Heart right ventricle (tissue), 16 donors: ENCODE results near the gene CARMIL1. TPM values are rescaled to one million over a fixed set of nuclear protein-coding genes. Genes with fewer than 3 reads are reported as not detected.

Experiments
- ATAC-seq, 8 donors: fragments of 200-7000 bp; cut with Tn5 transposase; one replicate each; pipeline ENCODE4 v1.9.1; 2020; ENCODE audit warnings: mild to moderate bottlenecking in 8 of 8, moderate library complexity in 8 of 8, moderate number of reproducible peaks in 1 of 8
- DNase-seq, 2 donors: peaks; one replicate each; pipeline ENCODE4 v3.0.0-alpha.2; 2020
- H3K27ac ChIP-seq, 10 donors: fragments of 200-600 bp; sonication (generic) in 2 of 10; one replicate each; pipeline versions ENCODE4 v1.5.0 to v1.8.0; 2020 to 2022; ENCODE audit warnings: mild to moderate bottlenecking in 3 of 10
- H3K27me3 ChIP-seq, 7 donors: fragments of 200-600 bp; one replicate each; pipeline ENCODE4 v1.8.0; 2021 to 2022; ENCODE audit warnings: mild to moderate bottlenecking in 2 of 7
- H3K36me3 ChIP-seq, 9 donors: fragments of 200-600 bp; sonication (generic) in 1 of 9; one replicate each; pipeline versions ENCODE4 v1.5.0 to v1.8.0; 2020 to 2022; ENCODE audit warnings: mild to moderate bottlenecking in 2 of 9
- H3K4me1 ChIP-seq, 9 donors: fragments of 200-600 bp; sonication (generic) in 1 of 9; one replicate each; pipeline versions ENCODE4 v1.5.0 to v1.8.0; 2020 to 2022; ENCODE audit warnings: mild to moderate bottlenecking in 4 of 9
- H3K4me3 ChIP-seq, 10 donors: fragments of 200-600 bp; sonication (generic) in 2 of 10; one replicate each; pipeline versions ENCODE4 v1.5.0 to v1.8.0; 2020 to 2022; ENCODE audit warnings: mild to moderate bottlenecking in 7 of 10, moderate library complexity in 2 of 10
- H3K9me3 ChIP-seq, 11 donors: fragments of 200-600 bp in 10 of 11; sonication (generic) in 2 of 11; one replicate each; pipeline versions ENCODE4 v1.5.0 to v1.8.0; 2013 to 2022; ENCODE audit warnings: mild to moderate bottlenecking in 2 of 11, control low read depth in 1 of 11, moderate library complexity in 1 of 11
- CTCF ChIP-seq, 9 donors: fragments of 200-600 bp; sonication (generic) in 2 of 9; IDR thresholded peaks; one replicate each; pipeline versions ENCODE4 v1.5.0 to v1.8.0; 2021 to 2022; ENCODE audit warnings: antibody characterized with exemption in 9 of 9, mild to moderate bottlenecking in 5 of 9, moderate library complexity in 1 of 9
- WGBS, 2 donors: extraction: QIAGEN DNeasy Blood & Tissue Kit; methylation state at CpG; one replicate each; pipeline ENCODE4 v1.1.7; 2013; ENCODE audit warnings: inconsistent platforms in 1 of 2; 5-methylcytosine and 5-hydroxymethylcytosine counted together
- intact Hi-C, 10 donors: fragments of 100-400 bp; cut with DNase I; formaldehyde crosslinking; loops; one replicate each; pipeline versions ENCODE4 v1.11.1 to v1.14.2; 2022
- polyA plus RNA-seq, 2 donors: library from polyadenylated mRNA; stranded (reverse); fragments of 200-250 nt; gene quantifications; one replicate each; pipeline ENCODE4 v1.2.3, GENCODE V29; 2013
- total RNA-seq, 10 donors: library from RNA; stranded (reverse); fragmentation: NEBNext Ultra II Directional in 3 of 10; extraction: Animal tissue kit (Norgen Biotek cat#: 25700) in 3 of 10; gene quantifications; one replicate each; pipeline versions ENCODE4 v1.2.1 to v1.2.4, GENCODE V29; 2021 to 2023
- donor health status: Arrhythmogenic right ventricular cardiomyopathy.
- donor health status: ischemic (EF 13 %, LVEDD 7.1; RV severe dilation, severe dysfunction).
- donor health status: healthy with polysubstance abuse.
- donor health status: DM: no; HTN: yes; CAD: no.
- donor health status: DM: no; HTN: no; CAD: no.
- donor health status: ischemic (EF 25% LVEDD 6.9; RV normal size, moderate dysfunction).
- donor health status: ischemic (EF 25% LVEDD 5.7; RV mildly dilated, moderate dysfunction).
- donor health status: healthy.
- donor health status: DM: yes; HTN: yes; CAD: no.
- donor health status: Ischemic cardiomyopathy.
- donor health status: ischemic (EF 35%, LVEDD 5.7; RV mildly dilated, moderate dysfunction).
- donor health status: nonischemic (EF 11% LVEDD 7.7; RV severe dilation, severe dysfunction).
- donor health status: DM: yes; HTN: yes; CAD: no.
- donor health status: PGD.
- donor health status: ischemic (EF 29% LVEDD 5.4; RV normal size, mild dysfunction).
- donor health status: nonischemic (EF 23%, LVEDD 6.1; RV moderate dilation, normal function).

The CARMIL1 gene
- total and polyA plus RNA-seq, 12 donors = 1.2 to 10.3 (median 4.1) TPM

- Histone ChIP-seq H3K27me3 (no peaks in the 10 kb centered on the region), H3K36me3 (no peaks in the 10 kb centered on the region), H3K27ac (no peak overlapping the region), H3K9me3 (no peaks in the 10 kb centered on the region), H3K4me3 (no peak overlapping the region), H3K4me1 (no peaks in the 10 kb centered on the region)
- no peak for ATAC-seq
- DNase-seq = no peak
- TF ChIP-seq CTCF (IDR thresholded peaks at IDR 0.05) = no peak
- intact Hi-C loops = no loop called here
- 68 to 73% methylated on average over 4 of the region's 4 CpGs for WGBS, 2 donors
Observed at GRCh38 chr6:25619217-25619616, 340.0 kb downstream of the CARMIL1 start.

GRCh38 chr6:25620391-25620790 is 341.2 kb downstream of the CARMIL1 start:
- WGBS, 2 donors = 80 to 81% methylated on average over 2 of the region's 2 CpGs
- intact Hi-C loops = no loop called here
- no peaks in the 10 kb centered on the region for H3K27me3 ChIP-seq
- no peak for TF ChIP-seq CTCF (IDR thresholded peaks at IDR 0.05)
- no peaks in the 10 kb centered on the region for H3K4me1 ChIP-seq
- no peak overlapping the region for H3K27ac ChIP-seq
- no peaks in the 10 kb centered on the region for H3K9me3 ChIP-seq
- no peak overlapping the region for H3K4me3 ChIP-seq
- ATAC-seq (no peak), DNase-seq (no peak)
- no peaks in the 10 kb centered on the region for H3K36me3 ChIP-seq

GRCh38 chr6:25623065-25623464 is 343.9 kb downstream of the CARMIL1 start:
- ATAC-seq (no peak), DNase-seq (no peak)
- H3K36me3 ChIP-seq = no peaks in the 10 kb centered on the region
- intact Hi-C loops = no loop called here
- H3K4me1 ChIP-seq = no peaks in the 10 kb centered on the region
- TF ChIP-seq CTCF (IDR thresholded peaks at IDR 0.05) = no peak
- no peaks in the 10 kb centered on the region for H3K9me3 ChIP-seq
- H3K4me3 ChIP-seq = no peak overlapping the region
- WGBS, 2 donors = 48 to 56% methylated on average over 1 of the region's 1 CpG
- H3K27me3 ChIP-seq = peaks cover 0 to 7% (median 0%) of the 10 kb centered on the region in 7 donors
- no peak overlapping the region for H3K27ac ChIP-seq

GRCh38 chr6:25623879-25624278 is 344.7 kb downstream of the CARMIL1 start:
- Histone ChIP-seq H3K9me3 (no peaks in the 10 kb centered on the region), H3K4me1 (no peaks in the 10 kb centered on the region), H3K27me3 (peaks cover 0 to 7% (median 0%) of the 10 kb centered on the region in 7 donors), H3K27ac (no peak overlapping the region), H3K4me3 (no peak overlapping the region), H3K36me3 (no peaks in the 10 kb centered on the region)
- WGBS, 2 donors = 86 to 91% methylated on average over 1 of the region's 1 CpG
- ATAC-seq (no peak), DNase-seq (no peak)
- TF ChIP-seq CTCF (IDR thresholded peaks at IDR 0.05) = no peak
- intact Hi-C loops = no loop called here
